HG03135 (cell line): ENCODE data around the gene FKBP7.
"Not testable (repeated sequence)": the region's sequence is repeated elsewhere in the genome, so short reads cannot be mapped to it uniquely, and the experiment has no call there.

ENCODE experiments used
- ATAC-seq: cut with Tn5 transposase; IDR thresholded peaks from one replicate; pipeline ENCODE4 v1.9.1; 2021; ENCODE audit warnings: mild to moderate bottlenecking, moderate library complexity; ENCODE audit not compliant: unreplicated experiment

The FKBP7 gene

DNA sequence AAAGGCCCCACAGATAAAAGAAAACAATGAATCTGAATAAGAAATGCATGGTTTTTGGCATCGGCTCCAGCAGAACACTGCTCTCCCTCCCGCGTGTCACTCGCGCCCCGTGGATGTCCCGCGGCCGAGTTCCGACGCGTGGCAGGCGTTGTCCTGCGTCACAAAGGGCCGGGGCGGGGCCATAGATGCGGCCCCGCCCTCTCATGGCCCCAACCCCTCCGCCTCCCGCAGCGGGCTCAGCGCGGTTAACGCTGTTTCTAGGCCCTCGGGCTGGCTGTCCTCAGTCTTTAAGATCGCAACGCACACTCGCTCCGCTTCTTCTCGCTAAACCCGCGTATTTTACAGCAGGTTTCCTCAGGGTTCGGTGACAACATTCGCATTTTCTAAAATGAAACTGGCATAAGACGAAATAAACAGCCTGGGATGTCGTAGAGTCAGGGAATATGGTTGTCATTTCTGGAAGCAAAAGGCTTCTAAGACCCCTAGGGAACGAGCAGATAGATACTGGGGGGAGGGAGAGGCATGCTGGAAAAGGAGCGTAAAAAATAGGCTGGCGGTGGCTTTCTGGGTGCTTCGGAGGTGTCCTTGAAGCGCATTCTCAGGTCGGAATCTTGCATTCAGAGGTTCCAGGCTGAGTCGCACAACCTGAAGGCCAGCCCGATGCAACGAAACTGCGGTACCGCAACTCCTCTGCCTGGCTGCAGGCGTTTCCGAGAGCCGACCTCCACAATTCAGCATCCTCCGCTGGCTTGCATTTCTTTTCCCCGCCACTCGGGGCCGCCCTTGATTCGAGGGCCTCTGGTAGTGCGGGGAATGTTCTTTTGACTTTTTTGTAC, at the start of gene FKBP7:
FKBP7 (minus strand) TSS at position 162 of the 836 bp plus-strand sequence; CDS start at position 61, 101 bp downstream.
- peak; percentile 47 for ATAC-seq

DNA sequence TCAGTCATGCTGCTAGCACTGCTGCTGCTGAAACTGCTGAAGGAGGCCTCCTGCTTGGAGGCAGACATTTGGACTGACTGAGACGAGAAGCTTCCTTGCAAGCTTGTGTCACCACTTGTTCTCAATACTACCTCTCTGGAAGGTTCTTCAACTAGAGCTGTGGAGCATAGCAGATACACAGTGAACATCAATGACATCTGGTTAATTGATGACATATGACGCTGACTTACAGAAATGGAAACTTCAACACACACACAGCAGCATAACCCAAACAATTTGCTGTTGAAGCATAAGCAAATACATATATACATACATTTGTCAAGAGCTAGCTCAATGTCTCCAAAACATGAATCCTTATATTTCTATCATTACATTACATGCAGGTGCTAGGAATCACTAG, 49.2 kb upstream of the FKBP7 start:
- ATAC-seq = no peak

DNA sequence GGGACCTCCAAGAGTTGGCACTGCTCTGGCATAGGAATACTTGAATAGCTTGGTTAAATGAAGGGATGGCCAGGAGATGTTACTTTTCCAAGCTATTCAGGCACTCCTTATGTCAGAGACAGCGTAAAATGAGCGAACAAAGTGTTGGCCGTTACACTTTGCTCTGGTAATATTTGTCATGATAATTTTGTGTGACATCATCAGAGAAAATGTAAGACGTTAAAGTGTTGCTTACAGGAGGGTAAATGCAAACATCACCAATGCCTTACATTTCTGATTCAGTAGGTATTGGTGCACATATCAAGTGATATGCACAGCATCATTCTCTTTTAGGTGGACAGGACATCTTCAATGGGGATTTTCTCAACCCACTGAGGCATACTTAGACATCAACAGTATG, 47.9 kb upstream of the FKBP7 start:
- no peak for ATAC-seq

GRCh38 chr2:178525460-178525859, 47.1 kb upstream of the FKBP7 start:
- not testable (repeated sequence) for ATAC-seq

GRCh38 chr2:178525010-178525409, 46.6 kb upstream of the FKBP7 start:
- not testable (repeated sequence) for ATAC-seq

DNA sequence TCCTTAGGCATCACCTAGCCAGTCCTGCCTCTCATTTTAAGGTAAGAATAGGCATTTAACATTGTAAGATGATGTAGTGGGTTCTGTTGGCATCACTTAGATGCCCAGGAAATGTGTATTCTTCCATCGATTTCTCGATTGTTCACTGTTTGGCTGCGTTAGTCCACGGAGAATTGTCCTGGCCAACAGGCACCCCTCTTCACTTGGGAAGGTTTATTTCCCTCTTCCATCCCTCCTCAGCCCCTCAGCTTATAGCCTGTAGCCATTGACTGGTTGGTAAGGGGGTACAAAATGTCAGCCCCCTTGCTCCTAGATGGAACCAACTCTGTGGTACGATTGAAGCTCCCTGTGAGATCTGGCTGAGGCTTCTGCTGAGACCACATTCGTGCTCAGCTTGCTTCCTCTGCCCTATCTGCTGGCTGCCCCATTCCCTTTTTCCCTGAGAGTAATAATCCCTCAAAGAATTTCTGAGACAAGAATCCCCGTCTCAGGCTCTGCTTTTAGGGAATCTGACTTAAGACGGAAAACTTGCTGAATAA, 45.3 kb upstream of the FKBP7 start:
- ATAC-seq = peak; percentile 15

- peak; percentile 97 for ATAC-seq
These were observed 44.7 kb upstream of the FKBP7 start for GRCh38 chr2:178522950-178523595.

DNA sequence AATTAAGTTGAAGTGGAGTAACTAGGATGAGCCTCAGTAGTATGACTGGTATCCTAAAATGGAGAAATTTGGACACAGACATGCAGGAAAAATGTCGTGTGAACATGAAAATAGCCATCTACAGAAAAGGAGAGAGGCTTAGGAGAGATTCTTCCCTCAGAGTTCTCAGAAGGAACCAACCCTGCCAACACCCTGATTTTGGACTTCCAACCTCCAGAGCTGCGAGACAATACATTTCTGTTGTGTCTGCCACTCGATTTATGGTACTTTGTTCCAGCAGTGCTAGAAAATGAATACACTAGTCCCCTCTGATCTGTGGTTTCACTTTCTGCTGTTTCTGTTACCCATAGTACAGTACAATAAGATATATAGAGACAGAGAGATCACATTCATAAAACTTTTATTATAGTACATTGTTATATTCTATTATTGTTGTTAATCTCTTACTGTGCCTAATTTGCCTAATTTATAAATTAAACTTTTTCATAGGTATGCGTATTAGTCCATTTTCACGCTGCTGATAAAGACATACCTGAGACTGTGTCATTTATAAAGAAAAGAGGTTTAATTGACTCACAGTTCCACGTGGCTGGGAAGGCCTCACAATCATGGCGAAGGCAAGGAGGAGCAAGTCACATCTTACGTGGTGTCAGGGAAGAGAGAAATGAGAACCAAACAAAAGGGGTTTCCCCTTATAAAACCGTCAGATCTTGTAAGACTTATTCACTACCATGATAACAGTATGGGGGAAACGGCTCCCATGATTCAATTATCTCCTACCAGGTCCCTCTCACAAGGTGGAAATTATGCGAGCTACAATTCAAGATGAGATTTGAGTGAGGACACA, 43.1 kb upstream of the FKBP7 start:
- ATAC-seq = no peak

GRCh38 chr2:178517496-178517895, 39.1 kb upstream of the FKBP7 start:
- no peak for ATAC-seq

DNA sequence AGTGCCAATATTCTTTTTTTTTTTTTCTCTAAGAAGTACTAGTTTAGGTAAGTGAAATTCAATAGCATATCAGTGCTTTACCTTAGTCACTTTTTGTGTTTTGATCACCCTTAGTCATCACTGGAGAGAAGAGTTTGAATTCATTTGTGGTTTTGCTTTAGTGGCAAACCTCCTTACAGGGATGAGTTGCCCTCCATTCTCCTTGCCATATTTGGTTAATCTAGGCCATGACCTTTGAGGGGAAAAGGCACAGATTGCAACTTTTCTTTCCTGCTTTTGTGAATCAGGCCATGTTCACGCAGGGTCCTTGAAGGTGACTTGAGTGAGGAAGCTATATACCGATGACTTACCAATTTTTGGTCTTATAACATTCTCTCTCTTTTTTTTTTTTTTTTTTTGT, 36.3 kb upstream of the FKBP7 start:
- ATAC-seq = no peak

GRCh38 chr2:178513876-178514275, 35.5 kb upstream of the FKBP7 start:
- ATAC-seq = no peak

DNA sequence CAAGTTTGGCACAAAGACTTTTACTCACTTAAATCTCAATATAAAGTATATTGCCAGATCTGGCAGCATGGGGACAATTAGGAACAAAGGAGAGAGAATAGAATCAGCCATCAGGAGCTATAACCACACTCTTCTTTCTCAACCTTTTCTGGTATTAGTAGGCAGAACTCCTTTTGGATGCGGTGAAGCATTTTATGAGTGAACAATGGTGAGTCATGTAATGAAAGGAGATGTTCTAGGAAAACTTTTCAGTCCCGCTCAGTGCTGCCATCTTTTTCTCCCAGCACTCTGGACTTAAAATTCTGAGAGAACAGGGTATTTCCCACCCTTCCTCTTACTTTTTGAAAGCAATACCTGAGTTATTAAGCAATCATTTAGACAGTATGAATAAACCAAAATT, 34.1 kb upstream of the FKBP7 start:
- ATAC-seq = no peak

DNA sequence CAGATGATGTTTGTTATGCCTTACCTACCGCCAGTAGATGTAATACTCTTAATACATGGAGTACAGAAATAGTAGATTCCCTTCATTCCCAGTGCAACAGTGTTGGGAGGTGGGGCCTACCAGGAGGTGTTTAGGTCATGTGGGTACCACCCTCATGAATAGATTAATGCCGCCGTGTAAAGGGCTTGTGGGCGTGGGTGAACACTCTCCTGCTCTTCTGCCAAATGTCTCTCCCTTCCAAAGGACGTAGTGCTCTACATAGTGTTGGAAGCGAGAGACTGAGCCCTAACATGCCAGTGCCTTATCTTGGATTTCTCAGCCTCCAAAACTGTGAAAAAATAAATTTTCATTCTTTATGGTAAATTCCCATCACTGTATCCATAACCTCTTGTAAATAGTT, 32.0 kb upstream of the FKBP7 start:
- ATAC-seq = no peak

- ATAC-seq = no peak
These were observed 30.2 kb upstream of the FKBP7 start for GRCh38 chr2:178508646-178509045.

GRCh38 chr2:178506949-178507348, 28.5 kb upstream of the FKBP7 start:
- ATAC-seq = no peak

- ATAC-seq = no peak
These were observed 28.1 kb upstream of the FKBP7 start for GRCh38 chr2:178506524-178506923.

GRCh38 chr2:178506101-178506500, 27.7 kb upstream of the FKBP7 start:
- ATAC-seq = no peak

GRCh38 chr2:178502751-178503150, 24.4 kb upstream of the FKBP7 start:
- no peak for ATAC-seq

DNA sequence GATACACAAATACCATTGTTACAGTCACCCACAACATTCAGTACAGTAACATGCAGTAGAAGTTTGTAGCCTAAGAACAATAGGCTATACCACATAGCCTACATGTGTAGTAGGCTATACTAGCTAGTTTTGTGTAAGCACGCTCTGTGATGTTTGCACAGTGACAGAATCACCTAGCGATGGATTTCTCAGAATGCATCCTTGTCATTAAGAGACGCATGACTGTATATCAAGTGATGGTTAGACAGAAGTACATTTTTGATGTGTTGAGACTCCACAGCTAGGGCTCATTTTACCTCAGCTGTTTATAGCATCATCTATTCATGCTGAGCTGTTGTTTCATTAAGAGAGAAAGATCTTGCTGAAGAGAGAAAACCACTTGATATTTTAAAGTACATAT, 21.2 kb upstream of the FKBP7 start:
- ATAC-seq = no peak

- ATAC-seq = no peak
These were observed 19.7 kb upstream of the FKBP7 start for GRCh38 chr2:178498137-178498536.

GRCh38 chr2:178496049-178496448, 17.6 kb upstream of the FKBP7 start:
- no peak for ATAC-seq
